ENCODE data around the gene TPO. TPM values are rescaled to one million over a fixed set of nuclear protein-coding genes. Genes with fewer than 3 reads are reported as not detected.
"Not testable (repeated sequence)": the region's sequence is repeated elsewhere in the genome, so short reads cannot be mapped to it uniquely, and the experiment has no call there.

Gene TPO
- polyA plus RNA-seq, 3 donors = 1.0 to 10.3 (median 9.2) TPM

DNA sequence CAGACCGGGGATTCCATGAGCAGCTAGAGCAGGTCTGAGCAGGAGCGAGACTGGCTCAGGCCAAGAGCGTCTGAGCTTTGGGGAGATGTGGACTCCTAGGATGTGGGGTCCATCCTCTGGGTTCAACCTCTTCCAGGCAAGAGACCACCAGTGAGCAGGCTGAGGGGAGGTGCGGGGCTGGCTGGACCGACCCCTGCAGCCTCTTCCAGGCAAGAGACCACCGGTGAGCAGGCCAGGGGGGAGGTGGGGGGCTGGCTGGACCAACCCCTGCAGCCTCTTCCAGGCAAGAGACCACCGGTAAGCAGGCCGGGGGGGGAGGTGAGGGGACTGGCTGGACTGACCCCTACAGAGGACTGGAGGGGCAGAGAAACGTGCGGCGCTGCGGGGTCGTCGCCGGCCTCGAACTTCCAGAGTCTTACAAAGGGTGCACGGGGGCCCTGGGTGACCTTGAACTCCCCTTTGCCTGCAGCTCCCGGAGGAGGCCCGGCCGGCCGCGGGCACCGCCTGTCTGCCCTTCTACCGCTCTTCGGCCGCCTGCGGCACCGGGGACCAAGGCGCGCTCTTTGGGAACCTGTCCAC, 63.4 kb downstream of the TPO start:
- H3K27ac ChIP-seq (ENCODE audit: low read depth, low read length) = no peak overlapping the region
- 88 to 96% (median 89%) methylated on average over 17 to 30 of the region's 30 CpGs for WGBS, 3 donors

DNA sequence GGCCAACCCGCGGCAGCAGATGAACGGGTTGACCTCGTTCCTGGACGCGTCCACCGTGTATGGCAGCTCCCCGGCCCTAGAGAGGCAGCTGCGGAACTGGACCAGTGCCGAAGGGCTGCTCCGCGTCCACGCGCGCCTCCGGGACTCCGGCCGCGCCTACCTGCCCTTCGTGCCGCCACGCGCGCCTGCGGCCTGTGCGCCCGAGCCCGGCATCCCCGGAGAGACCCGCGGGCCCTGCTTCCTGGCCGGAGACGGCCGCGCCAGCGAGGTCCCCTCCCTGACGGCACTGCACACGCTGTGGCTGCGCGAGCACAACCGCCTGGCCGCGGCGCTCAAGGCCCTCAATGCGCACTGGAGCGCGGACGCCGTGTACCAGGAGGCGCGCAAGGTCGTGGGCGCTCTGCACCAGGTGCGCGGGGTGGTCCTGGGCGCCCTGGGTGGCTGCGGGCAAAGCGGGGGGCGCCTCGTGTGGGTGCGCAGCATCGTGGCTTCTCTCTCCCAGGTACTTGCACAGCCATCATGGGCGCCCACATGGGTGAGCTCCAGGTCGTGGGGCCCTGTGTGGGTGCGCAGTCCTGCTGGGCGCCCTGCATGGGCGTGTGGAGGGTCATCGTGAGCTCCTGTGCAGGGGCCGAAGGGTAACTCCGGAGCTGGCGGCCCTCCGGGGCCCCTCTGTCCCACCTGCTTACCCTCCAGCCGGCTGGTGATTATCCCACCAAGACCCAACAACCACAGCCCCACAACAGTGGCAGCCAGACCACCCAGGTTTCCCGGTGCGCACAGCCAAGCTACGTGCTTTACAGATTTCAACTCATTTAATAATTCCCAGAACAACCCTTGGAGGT, 64.2 kb downstream of the TPO start:
- H3K27ac ChIP-seq (ENCODE audit: low read depth, low read length) = no peak overlapping the region
- WGBS, 3 donors = 75 to 79% (median 78%) methylated on average over 56 to 76 of the region's 76 CpGs

DNA sequence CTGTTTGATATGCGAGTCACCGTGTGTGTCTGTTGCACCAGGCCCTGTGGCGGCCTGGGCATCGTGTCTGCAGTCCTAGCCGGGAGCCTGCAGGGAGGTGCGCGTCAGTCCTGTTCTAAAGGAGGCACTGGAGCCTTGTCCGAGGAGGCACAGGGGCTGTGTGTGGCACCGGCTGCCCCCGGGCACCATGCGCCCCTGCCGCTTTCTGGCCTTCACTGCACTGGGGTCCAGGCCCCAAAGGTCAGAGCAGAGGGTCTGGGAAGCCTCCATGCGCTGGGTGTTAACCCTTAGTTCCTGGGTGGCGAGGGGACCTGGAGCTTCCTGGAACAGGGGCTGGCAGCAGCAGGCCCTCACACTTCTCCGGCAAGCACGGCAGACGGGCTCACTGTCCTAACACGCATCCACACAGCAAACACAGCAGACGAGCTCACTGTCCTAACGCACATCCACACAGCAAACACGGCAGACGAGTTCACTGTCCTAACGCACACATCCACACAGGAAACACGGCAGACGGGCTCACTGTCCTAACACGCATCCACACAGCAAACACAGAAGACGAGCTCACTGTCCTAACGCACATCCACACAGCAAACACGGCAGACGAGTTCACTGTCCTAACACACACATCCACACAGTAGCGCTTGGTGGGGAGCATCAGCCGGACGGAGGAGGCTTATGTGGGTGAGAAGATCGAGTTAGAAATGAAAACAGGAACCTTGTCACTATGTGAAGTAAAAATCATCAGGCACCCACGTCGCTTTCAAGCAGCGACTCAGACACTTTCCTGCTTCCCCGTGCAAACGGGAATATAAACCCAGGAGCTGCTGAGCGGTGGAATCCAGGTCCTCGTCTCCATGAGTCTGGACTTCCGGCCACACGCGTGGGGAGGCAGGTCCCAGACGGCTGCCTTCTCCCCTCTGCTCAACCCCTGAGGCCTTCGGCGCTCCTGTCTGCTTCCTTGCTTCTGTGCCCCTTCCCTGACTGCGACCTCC, 65.3 kb downstream of the TPO start:
- no peak overlapping the region for H3K27ac ChIP-seq (ENCODE audit: low read depth, low read length)
- 85 to 89% (median 87%) methylated on average over 48 of the region's 48 CpGs for WGBS, 3 donors

DNA sequence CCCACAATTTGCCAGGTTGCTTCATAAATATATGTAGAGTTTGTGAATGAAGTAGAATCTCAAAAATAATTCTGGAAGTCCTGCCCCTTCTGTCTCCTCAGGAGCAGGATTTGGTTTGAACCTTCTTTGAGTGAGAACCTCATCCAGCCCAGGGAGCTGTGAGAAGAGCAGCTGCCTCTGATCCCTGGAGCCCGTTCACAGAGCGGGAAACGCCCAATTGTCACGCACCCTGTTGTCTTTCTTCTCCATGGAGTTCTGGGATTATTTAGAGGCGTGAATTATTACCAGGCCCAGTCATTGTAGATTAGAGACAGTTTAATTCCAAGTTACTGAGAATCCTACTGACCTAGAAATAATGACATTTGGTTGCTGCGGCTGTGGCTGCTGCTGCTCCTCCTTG, 66.1 kb downstream of the TPO start:
- H3K27ac ChIP-seq (ENCODE audit: low read depth, low read length) = no peak overlapping the region
- WGBS, 3 donors = 84 to 87% (median 84%) methylated on average over 6 of the region's 6 CpGs

DNA sequence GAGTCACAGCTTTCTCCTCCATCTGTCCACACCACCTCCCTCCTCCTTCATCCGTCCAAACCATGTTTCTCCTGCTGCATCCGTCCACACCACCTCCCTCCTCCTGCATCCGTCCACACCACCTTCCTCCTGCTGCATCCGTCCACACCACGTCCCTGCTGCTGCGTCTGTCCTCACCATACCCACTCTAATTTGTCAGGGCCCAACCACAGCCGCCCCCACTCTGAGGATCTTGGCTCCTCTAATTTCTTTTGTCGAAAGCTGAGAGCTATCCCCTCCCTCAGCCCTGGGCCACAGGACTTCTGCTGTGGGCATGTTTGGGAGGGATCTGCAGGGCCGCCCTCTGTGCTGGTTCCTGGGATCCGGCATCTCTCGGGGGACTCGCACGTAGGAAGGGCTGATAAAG, 67.4 kb downstream of the TPO start:
- 75 to 82% (median 81%) methylated on average over 13 of the region's 13 CpGs for WGBS, 3 donors
- no peak overlapping the region for H3K27ac ChIP-seq (ENCODE audit: low read depth, low read length)

DNA sequence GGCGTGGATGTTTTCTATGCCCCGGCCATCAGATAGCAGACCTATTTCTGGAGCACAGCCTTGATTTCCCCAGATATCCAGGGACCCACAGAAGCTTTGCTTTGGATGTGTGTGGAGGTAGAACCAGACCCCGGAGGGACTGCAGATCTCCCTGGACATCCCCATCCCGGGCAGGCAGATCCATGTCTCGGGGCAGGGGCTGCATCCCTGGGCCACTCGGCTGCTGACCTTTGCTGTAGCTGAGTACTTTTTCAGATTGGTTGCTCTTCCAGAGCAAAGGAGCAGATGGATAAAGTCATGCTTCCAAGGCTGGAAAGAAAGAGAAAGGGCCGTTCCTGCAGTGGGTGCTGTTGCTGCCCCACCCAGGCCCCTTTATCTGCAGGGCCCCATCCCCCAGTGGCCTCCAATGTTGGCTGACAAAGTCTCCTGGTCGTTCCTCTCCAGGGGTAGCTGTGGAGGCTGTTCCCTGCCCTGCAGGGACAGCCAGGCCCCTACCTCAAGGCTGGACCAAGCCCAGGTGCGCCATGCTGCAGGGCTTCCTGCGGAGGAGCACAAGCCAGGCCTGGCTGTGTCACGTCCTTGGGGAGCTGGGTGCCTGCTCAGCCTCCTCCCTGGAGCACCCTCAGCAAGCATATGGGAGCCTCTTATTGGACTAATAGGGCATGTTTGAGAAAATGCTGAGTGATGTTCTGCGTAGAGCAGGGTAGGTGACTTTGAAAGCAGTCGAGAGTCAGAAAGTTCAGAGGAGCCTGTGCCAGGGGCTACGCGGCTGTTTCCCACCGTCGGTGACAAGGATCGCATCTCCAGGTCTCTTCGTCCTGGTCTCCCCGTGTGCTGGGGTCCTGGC, 68.4 kb downstream of the TPO start:
- WGBS, 3 donors = 82 to 87% (median 86%) methylated on average over 20 of the region's 20 CpGs
- H3K27ac ChIP-seq (ENCODE audit: low read depth, low read length) = no peak overlapping the region

DNA sequence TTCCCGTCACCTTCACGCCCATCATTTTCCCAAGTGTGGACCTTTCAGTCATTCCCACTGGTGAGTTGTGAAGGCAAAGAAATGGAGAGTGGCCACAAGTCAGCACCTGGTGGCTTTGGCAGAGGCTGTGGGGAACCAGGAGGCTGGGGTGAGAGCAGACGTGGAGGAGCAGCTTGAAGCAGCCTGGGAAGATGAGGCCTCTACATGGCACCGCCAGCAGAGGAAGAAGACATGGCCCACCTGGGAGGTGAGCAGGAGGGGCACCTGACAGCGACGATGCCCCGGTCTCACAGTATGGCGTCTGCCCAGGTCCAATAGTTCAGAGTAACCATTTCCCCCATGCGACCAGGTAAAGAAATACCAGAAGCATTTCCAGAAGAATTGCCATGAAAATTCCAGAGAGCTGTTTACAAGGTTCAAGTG, 69.0 kb downstream of the TPO start:
- 88 to 96% (median 93%) methylated on average over 9 of the region's 9 CpGs for WGBS, 3 donors

DNA sequence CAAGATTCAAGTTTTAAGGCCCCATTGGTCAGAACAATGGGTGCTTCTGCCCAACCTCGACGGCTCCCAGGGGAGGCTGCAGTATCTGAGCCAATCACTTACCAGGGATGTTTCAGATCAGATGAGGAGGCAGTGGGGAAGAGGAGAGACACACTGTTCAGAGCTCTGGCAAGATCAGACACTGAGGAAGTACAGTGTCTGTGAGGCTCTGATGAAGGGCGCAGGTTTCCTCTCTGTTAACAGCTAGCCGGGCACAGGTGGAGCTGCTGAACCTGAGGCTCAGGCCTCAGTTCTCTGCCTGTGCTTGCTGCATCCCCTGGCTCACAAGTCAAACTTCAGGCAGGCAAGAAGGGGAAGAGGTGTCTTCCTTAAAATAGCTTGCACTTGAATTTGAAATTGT, 69.7 kb downstream of the TPO start:
- WGBS, 3 donors = 79 to 91% (median 85%) methylated on average over 4 of the region's 4 CpGs
- no peak overlapping the region for H3K27ac ChIP-seq (ENCODE audit: low read depth, low read length)

More for the DNA sequence above, 69.0 kb downstream of the TPO start:
- no peak overlapping the region for H3K27ac ChIP-seq (ENCODE audit: low read depth, low read length)

DNA sequence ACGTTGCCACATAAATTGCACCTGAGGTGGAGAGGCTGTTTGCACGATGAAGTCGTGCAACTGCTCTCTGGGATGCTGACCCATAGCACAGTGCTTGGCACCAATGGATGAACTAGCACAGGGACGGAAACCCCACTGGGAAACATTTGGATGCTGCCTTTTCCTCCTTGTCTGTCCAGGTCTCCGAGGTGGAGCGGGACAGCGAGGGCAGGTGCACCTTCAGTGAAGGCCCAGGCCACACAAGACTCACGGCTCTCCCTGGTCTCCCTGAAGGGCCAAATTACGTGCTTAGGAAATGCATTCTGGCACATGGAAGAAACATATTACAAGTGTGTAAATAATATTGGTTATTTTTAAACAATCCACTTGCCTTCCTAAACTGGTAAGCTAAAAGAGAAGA, 70.3 kb downstream of the TPO start:
- no peak overlapping the region for H3K27ac ChIP-seq (ENCODE audit: low read depth, low read length)

DNA sequence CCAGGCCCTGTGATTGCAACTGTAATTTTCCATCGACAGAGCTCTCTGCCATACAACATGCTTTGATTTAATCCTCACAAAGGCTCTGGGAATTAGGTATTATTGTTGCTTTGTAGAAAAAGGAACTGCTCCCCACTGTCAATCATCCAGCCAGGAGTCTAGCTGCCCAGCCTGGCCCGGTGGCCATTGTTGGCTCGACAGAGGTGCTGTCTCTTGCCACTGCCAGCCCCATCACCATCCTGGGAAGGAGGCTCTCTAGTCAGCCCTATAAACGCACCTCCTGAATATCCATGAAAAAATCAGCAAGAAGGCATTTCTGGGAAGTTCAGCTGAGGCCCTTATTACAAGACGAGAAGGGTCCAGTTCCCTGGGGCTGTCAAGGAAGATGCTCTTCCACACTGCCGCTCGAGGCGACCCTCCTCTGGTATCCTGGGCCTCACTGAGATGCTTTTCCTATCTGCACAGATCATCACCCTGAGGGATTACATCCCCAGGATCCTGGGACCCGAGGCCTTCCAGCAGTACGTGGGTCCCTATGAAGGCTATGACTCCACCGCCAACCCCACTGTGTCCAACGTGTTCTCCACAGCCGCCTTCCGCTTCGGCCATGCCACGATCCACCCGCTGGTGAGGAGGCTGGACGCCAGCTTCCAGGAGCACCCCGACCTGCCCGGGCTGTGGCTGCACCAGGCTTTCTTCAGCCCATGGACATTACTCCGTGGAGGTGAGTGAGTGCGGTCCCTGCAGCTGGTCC, 71.0 kb downstream of the TPO start:
- no peak overlapping the region for H3K27ac ChIP-seq (ENCODE audit: low read depth, low read length)
- WGBS, 3 donors = 89 to 92% (median 91%) methylated on average over 22 of the region's 22 CpGs

More for the DNA sequence above, 70.3 kb downstream of the TPO start:
- WGBS, 3 donors = 88% methylated on average over 9 of the region's 9 CpGs

DNA sequence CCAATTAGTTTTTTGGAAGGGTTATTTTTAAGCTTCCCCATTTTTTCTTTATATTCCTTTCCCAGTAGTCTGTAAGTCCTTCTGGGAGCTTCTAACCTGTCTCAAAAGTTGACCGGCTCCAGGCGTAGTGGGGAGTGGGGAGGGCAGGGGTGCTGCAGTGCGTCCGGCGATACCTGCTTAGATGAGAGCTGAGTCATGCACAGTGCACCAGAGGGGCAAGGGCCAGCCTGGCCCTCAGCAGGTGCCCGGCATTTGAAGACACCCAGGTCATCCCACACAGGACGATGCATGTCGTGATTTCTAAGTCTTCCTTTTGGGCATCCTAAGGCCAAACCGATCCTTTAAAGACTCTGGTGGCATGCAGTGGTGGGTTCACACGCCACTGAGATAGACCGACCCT, 73.4 kb downstream of the TPO start:
- no peak overlapping the region for H3K27ac ChIP-seq (ENCODE audit: low read depth, low read length)
- WGBS, 3 donors = 86 to 94% (median 94%) methylated on average over 11 of the region's 11 CpGs

DNA sequence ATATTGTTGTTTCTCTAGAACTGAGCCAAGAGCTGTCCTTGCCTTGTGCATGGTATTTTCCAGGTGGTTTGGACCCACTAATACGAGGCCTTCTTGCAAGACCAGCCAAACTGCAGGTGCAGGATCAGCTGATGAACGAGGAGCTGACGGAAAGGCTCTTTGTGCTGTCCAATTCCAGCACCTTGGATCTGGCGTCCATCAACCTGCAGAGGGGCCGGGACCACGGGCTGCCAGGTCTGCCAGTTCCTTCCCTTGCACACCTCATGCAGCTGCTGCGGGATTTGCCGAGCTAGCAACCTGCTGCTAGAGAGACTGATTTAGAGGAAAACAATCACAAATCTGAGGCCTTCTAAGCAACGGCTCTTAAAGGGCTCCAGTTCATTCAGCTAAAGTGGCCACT, 74.5 kb downstream of the TPO start:
- 63 to 67% (median 63%) methylated on average over 9 of the region's 9 CpGs for WGBS, 3 donors
- no peak overlapping the region for H3K27ac ChIP-seq (ENCODE audit: low read depth, low read length)

DNA sequence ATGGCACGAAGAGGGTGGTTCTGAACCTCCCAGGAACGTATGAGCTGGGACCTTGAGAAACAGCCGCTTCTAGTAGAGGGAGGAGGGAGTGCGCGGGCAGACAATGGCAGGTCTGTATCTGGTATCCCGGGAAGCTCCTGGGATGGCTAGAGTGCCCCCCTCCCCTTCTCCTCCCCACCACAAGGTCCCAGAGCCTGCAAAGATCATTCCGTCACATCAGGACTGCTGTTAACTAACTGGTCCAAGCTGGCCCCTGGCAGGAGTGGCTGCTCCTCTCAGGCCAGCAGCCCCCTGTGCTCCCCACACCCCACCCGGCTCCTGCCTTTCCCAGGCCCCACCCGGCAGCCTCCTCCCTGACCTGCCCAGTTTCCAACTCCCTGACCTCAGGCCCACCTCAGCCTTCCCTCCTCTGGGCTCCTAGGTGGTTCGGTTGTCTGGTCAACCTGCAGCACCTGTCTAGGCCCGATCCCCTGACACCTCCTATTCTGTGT, 75.0 kb downstream of the TPO start:
- H3K27ac ChIP-seq (ENCODE audit: low read depth, low read length) = no peak overlapping the region
- 70 to 78% (median 77%) methylated on average over 11 of the region's 11 CpGs for WGBS, 3 donors

DNA sequence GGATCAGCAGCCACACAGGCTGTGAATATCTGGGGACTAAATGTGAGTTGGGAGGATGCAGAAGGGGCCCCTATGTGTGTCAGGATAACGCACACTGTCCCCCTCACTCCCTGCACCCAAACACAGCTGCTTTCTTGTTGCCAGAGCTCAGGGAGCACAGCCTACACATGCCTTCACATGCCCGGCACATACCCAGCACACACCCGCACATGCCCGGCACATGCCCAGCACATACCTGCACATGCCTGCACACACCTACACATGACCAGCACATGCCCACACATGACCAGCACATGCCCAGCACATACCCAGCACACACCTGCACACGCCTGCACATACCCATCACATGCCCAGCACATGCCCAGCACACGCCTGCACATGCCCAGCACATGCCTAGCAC, 75.6 kb downstream of the TPO start:
- WGBS, 3 donors = 90 to 93% (median 93%) methylated on average over 6 of the region's 6 CpGs
- H3K27ac ChIP-seq (ENCODE audit: low read depth, low read length) = no peak overlapping the region

DNA sequence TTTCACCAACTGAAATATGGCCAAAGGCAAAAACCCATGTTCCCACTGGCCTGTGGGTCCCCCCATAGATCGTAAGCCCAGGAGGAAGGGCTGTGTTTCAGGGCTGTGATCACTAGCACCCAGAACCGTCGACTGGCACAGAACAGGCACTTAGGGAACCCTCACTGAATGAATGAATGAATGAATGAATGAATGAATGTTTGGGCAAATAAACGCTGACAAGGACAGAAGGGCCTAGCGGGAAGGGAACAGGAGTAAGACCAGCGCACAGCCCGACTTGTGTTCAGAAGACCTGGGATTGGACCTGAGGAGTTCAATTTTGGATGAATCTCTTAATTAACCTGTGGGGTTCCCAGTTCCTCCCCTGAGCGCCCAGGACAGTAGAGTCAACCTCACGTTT, 76.2 kb downstream of the TPO start:
- 91 to 94% (median 92%) methylated on average over 9 of the region's 9 CpGs for WGBS, 3 donors
- H3K27ac ChIP-seq (ENCODE audit: low read depth, low read length) = no peak overlapping the region

DNA sequence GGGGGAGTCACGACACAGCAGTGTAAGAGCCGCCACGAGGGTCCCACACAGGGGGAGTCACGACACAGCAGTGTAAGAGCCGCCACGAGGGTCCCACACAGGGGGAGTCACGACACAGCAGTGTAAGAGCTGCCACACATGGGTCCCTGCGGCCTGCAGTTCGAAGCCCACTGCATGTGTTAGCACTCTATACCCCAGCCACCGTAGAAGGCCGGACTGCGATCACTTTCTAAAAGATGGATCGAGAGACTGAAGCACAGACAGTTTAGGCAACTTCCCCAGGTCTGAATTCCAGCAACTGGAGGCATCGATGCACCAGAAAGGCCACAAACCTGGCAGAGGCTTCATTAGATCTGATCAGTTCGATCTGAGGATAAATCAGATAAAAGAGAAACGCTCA, 77.1 kb downstream of the TPO start:
- 88 to 95% (median 94%) methylated on average over 15 to 16 of the region's 16 CpGs for WGBS, 3 donors
- H3K27ac ChIP-seq (ENCODE audit: low read depth, low read length) = not testable (repeated sequence)

DNA sequence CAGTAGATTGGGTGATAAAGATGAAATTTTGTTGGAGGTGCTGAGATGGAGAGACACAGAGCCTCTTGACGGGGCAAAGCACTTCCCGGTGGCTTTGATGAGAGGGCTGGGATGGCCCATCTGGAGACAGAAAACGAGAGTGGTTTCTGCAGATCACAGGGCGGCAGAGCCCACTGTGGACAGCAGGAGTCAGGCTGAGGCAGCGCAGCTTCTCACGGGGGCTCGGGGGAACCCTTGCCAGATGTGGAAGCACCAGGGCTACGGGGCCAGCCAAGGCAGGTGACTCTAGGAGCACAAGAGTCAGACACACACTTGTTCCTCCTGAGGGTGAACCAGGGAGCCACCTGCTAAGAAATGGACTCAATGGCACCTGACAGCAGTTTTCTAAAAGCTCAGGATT, 78.5 kb downstream of the TPO start:
- 76 to 88% (median 83%) methylated on average over 8 of the region's 8 CpGs for WGBS, 3 donors
- H3K27ac ChIP-seq (ENCODE audit: low read depth, low read length) = no peak overlapping the region

All from adipose tissue (tissue), 3 donors.